ENCODE results near the gene SBK2.

SBK2 gene

GRCh38 chr19:55553217-55554182 is 16.6 kb upstream of the SBK2 start:
- no peak for DNase-seq

- no peak for DNase-seq
These were observed 15.7 kb upstream of the SBK2 start for GRCh38 chr19:55552620-55553019.

GRCh38 chr19:55552206-55552605 is 15.3 kb upstream of the SBK2 start:
- DNase-seq = no peak

GRCh38 chr19:55550321-55550650 is 13.4 kb upstream of the SBK2 start:
- no peak for DNase-seq

GRCh38 chr19:55549500-55550320 is 12.8 kb upstream of the SBK2 start:
- DNase-seq = no peak

GRCh38 chr19:55546822-55547614 is 10.1 kb upstream of the SBK2 start:
- DNase-seq = no peak

- DNase-seq = no peak
These were observed 9.1 kb upstream of the SBK2 start for GRCh38 chr19:55546011-55546410.

- no peak for DNase-seq
These were observed 8.5 kb upstream of the SBK2 start, which contains the start of gene SBK3 for GRCh38 chr19:55545443-55545842. SBK3 (minus strand) TSS chr19:55545543; CDS start chr19:55545543, 0 bp downstream.

- DNase-seq = no peak
These were observed 8.0 kb upstream of the SBK2 start for GRCh38 chr19:55544776-55545439.

- DNase-seq = no peak
These were observed 7.1 kb upstream of the SBK2 start for GRCh38 chr19:55544014-55544413.

- no peak for DNase-seq
These were observed 6.6 kb upstream of the SBK2 start for GRCh38 chr19:55543567-55543966.

- DNase-seq = no peak
These were observed 5.4 kb upstream of the SBK2 start for GRCh38 chr19:55542292-55542855.

- DNase-seq = no peak
These were observed 4.2 kb upstream of the SBK2 start for GRCh38 chr19:55541091-55541490.

GRCh38 chr19:55540619-55541018 is 3.7 kb upstream of the SBK2 start:
- no peak for DNase-seq

- no peak for DNase-seq
These were observed 2.4 kb upstream of the SBK2 start for GRCh38 chr19:55539090-55539984.

- no peak for DNase-seq
These were observed 1.2 kb upstream of the SBK2 start for GRCh38 chr19:55538132-55538531.

GRCh38 chr19:55537741-55538111 is 793 bp upstream of the SBK2 start:
- no peak for DNase-seq

- DNase-seq = no peak
These were observed 567 bp downstream of the SBK2 start for GRCh38 chr19:55536366-55536765.

- no peak for DNase-seq
These were observed 975 bp downstream of the SBK2 start for GRCh38 chr19:55535965-55536350.

GRCh38 chr19:55535173-55535964 is 1.6 kb downstream of the SBK2 start:
- no peak for DNase-seq

All from T1000 (cell line).